HG03432 (cell line): ENCODE measurements around the gene PPARA.
"Not testable (repeated sequence)": the region's sequence is repeated elsewhere in the genome, so short reads cannot be mapped to it uniquely, and the experiment has no call there.

ENCODE experiments used
- ATAC-seq: cut with Tn5 transposase; IDR thresholded peaks from one replicate; pipeline ENCODE4 v1.9.1; 2021; ENCODE audit warnings: mild to moderate bottlenecking, moderate library complexity; ENCODE audit not compliant: unreplicated experiment

Gene PPARA

GRCh38 chr22:46165977-46166376, 15.7 kb downstream of the PPARA start:
- ATAC-seq, result no peak

GRCh38 chr22:46169628-46170027, 19.3 kb downstream of the PPARA start:
- no peak for ATAC-seq

- ATAC-seq, result no peak
Observed at GRCh38 chr22:46171940-46172339, 21.6 kb downstream of the PPARA start.

- no peak for ATAC-seq
Observed at GRCh38 chr22:46172522-46173110, 22.3 kb downstream of the PPARA start.

- ATAC-seq, result no peak
Observed at GRCh38 chr22:46173152-46173551, 22.8 kb downstream of the PPARA start.

GRCh38 chr22:46175631-46176030, 25.3 kb downstream of the PPARA start:
- no peak for ATAC-seq

- ATAC-seq, result no peak
Observed at GRCh38 chr22:46176508-46177003, 26.2 kb downstream of the PPARA start.

- ATAC-seq, result no peak
Observed at GRCh38 chr22:46178755-46179505, 28.6 kb downstream of the PPARA start.

- ATAC-seq, result no peak
Observed at GRCh38 chr22:46179748-46180147, 29.4 kb downstream of the PPARA start.

- no peak for ATAC-seq
Observed at GRCh38 chr22:46180370-46181137, 30.2 kb downstream of the PPARA start.

GRCh38 chr22:46183733-46184132, 33.4 kb downstream of the PPARA start:
- ATAC-seq, result no peak

- no peak for ATAC-seq
Observed at GRCh38 chr22:46185283-46185682, 35.0 kb downstream of the PPARA start.

- ATAC-seq, result no peak
Observed at GRCh38 chr22:46187862-46188261, 37.5 kb downstream of the PPARA start.

GRCh38 chr22:46192210-46192993, 42.1 kb downstream of the PPARA start:
- no peak for ATAC-seq

- ATAC-seq, result no peak
Observed at GRCh38 chr22:46193898-46194310, 43.6 kb downstream of the PPARA start.

GRCh38 chr22:46195487-46196165, 45.3 kb downstream of the PPARA start:
- ATAC-seq, result no peak

- ATAC-seq, result no peak
Observed at GRCh38 chr22:46196278-46196677, 46.0 kb downstream of the PPARA start.

- no peak for ATAC-seq
Observed at GRCh38 chr22:46198274-46198673, 47.9 kb downstream of the PPARA start.

GRCh38 chr22:46198806-46199205, 48.5 kb downstream of the PPARA start:
- ATAC-seq, result not testable (repeated sequence)

- no peak for ATAC-seq
Observed at GRCh38 chr22:46201059-46201757, 50.9 kb downstream of the PPARA start.
